GM23338 (cell line): ENCODE data around the gene GPR83. TPM values are rescaled to one million over a fixed set of nuclear protein-coding genes. Genes with fewer than 3 reads are reported as not detected.

Experiments used
- ATAC-seq: fragments of 200-7000 bp; cut with Tn5 transposase; 3 replicates; pipeline ENCODE4 v1.9.1; 2020
- DNase-seq: peaks from one replicate; pipeline ENCODE4 v3.0.0-alpha.2; 2015; ENCODE audit warnings: low spot score
- H2AFZ ChIP-seq: fragments of 200-600 bp; sonication (generic); 2 replicates; pipeline ENCODE4 v1.8.0; 2016; ENCODE audit warnings: antibody characterized with exemption, mild to moderate bottlenecking, moderate library complexity
- H3F3A ChIP-seq: fragments of 200-600 bp; sonication (generic); replicated peaks from 2 replicates; pipeline ENCODE4 v1.8.0; 2017; ENCODE audit warnings: antibody characterized with exemption, mixed run types, low read depth
- H3K27ac ChIP-seq: fragments of 200-600 bp; sonication (generic); 2 replicates; pipeline ENCODE4 v1.6.1; 2016; ENCODE audit warnings: low read depth
- H3K27me3 ChIP-seq: fragments of 200-600 bp; sonication (generic); 2 replicates; pipeline ENCODE4 v1.8.0; 2016; ENCODE audit warnings: mild to moderate bottlenecking, mixed run types, moderate library complexity; ENCODE audit not compliant: insufficient read depth
- H3K36me3 ChIP-seq: fragments of 200-600 bp; sonication (generic); 2 replicates; pipeline ENCODE4 v1.8.0; 2016; ENCODE audit warnings: mild to moderate bottlenecking; ENCODE audit not compliant: insufficient read depth
- H3K4me1 ChIP-seq: fragments of 200-600 bp; sonication (generic); 2 replicates; pipeline ENCODE4 v1.8.0; 2016; ENCODE audit warnings: mild to moderate bottlenecking, moderate library complexity; ENCODE audit not compliant: insufficient read depth
- H3K4me2 ChIP-seq: fragments of 200-600 bp; sonication (generic); 2 replicates; pipeline ENCODE4 v1.7.1; 2017; ENCODE audit warnings: mixed run types
- H3K4me3 ChIP-seq: fragments of 200-600 bp; sonication (generic); 2 replicates; pipeline ENCODE4 v1.6.1; 2016; ENCODE audit warnings: mixed run types
- H3K79me2 ChIP-seq: fragments of 200-600 bp; sonication (generic); replicated peaks from 2 replicates; pipeline ENCODE4 v1.8.0; 2017; ENCODE audit warnings: mild to moderate bottlenecking; ENCODE audit not compliant: insufficient read depth
- H3K9me2 ChIP-seq: fragments of 200-600 bp; sonication (generic); 2 replicates; pipeline ENCODE4 v1.8.0; 2017; ENCODE audit not compliant: insufficient read depth
- H4K20me1 ChIP-seq: fragments of 200-600 bp; sonication (generic); replicated peaks from 2 replicates; pipeline ENCODE4 v1.8.0; 2017; ENCODE audit warnings: mild to moderate bottlenecking; ENCODE audit not compliant: insufficient read depth
- H3K27ac Mint-ChIP-seq: 2 replicates; pipeline ENCODE4 v1.8.0; 2020; ENCODE audit warnings: inconsistent platforms, mild to moderate bottlenecking, moderate library complexity, mixed read lengths
- H3K27me3 Mint-ChIP-seq: 3 replicates; pipeline ENCODE4 v1.8.0; 2022; ENCODE audit warnings: low read depth, mild to moderate bottlenecking, moderate library complexity, mixed read lengths, inconsistent platforms; ENCODE audit not compliant: insufficient read depth, poor library complexity
- H3K36me3 Mint-ChIP-seq: 3 replicates; pipeline ENCODE4 v1.8.0; 2021; ENCODE audit warnings: low read depth, mild to moderate bottlenecking, inconsistent platforms, moderate library complexity, mixed read lengths
- H3K4me1 Mint-ChIP-seq: 3 replicates; pipeline ENCODE4 v1.8.0; 2020; ENCODE audit warnings: mild to moderate bottlenecking, inconsistent platforms, mixed read lengths
- H3K4me3 Mint-ChIP-seq: 3 replicates; pipeline ENCODE4 v1.8.0; 2021; ENCODE audit warnings: moderate library complexity, mild to moderate bottlenecking, inconsistent platforms, mixed read lengths
- H3K9me3 Mint-ChIP-seq: 3 replicates; pipeline ENCODE4 v1.8.0; 2020; ENCODE audit warnings: moderate library complexity, mild to moderate bottlenecking, inconsistent platforms, mixed read lengths
- POLR2AphosphoS5 ChIP-seq: IDR thresholded peaks from 2 replicates; pipeline ENCODE4 v1.6.1; 2016; ENCODE audit warnings: antibody characterized with exemption, low read depth
- ZNF331 ChIP-seq: fragments of 250-450 bp; sonication (Bioruptor Pico); IDR thresholded peaks from 2 replicates; pipeline ENCODE4 v1.5.0; 2020; ENCODE audit warnings: low read depth, mild to moderate bottlenecking, moderate library complexity
- polyA plus RNA-seq: library from polyadenylated mRNA; unstranded; fragments of >200 nt; fragmentation: Nextera tagmentation; extraction: Ambion mirVana; gene quantifications from 2 replicates; pipeline ENCODE4 v1.2.1, GENCODE V29; 2016
- total RNA-seq: library from RNA; depleted of rRNA; stranded (reverse); fragments of >200 nt; shearing (Covaris generic); gene quantifications from 2 replicates; pipeline ENCODE4 v1.2.3, GENCODE V29; 2014
- TF ChIP-seq, protein P1 (sequence below): IDR thresholded peaks from one replicate; pipeline ENCODE4 v1.6.1; 2018; ENCODE audit warnings: antibody characterized with exemption; ENCODE audit not compliant: unreplicated experiment
- TF ChIP-seq, protein P2 (sequence below): fragments of 250-450 bp; sonication (Bioruptor Pico); IDR thresholded peaks from 2 replicates; pipeline ENCODE4 v1.5.0; 2020; ENCODE audit warnings: mild to moderate bottlenecking, moderate library complexity

GPR83 gene
- total and polyA plus RNA-seq, 2 experiments from 2014 or later: 0.17 to 0.18 TPM

DNA sequence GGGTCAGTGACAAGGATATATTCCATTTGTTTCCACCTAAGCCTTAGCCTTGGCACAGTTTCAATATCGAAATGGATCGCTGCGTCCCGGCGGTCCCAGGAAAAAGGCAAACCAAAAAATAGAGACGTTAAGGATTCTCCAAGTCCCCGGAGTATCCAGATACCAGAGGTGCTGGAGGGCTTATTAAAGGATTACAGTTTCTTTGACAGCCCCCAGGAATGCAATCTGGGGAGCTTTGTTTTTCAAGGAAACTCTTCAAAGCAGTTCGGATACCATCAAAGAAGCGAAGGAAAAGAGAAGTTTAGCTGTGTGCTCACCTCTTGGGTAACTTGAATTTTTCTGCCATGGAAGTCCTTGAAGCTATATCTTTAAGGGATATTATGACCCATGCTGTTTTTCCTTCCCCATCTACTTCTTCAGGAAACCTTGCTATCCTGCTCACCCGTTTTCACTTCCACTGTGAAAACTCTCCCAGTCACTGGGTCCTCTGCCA, 600 bp upstream of the GPR83 start:
- Histone ChIP-seq H3K36me3 (no peaks in the 10 kb centered on the region), H3K4me1 (peaks cover 12% of the 10 kb centered on the region), H3K9me2 (no peaks in the 10 kb centered on the region), H3K4me2 (peak overlapping the region; percentile 92), H3K79me2 (no peaks in the 10 kb centered on the region), H3F3A (no peaks in the 10 kb centered on the region), H2AFZ (peak overlapping the region; percentile 99; the same call in 1 of the 2 replicates), H3K27me3 (peaks cover 39% of the 10 kb centered on the region), H3K4me3 (peak overlapping the region; percentile 75), H3K27ac (no peak overlapping the region), H4K20me1 (no peaks in the 10 kb centered on the region)
- no peak overlapping the region for H3K27ac Mint-ChIP-seq
- peak; percentile 29 for DNase-seq
- peaks cover 38% of the 10 kb centered on the region for H3K27me3 Mint-ChIP-seq
- ATAC-seq: peak; percentile 9
- peaks cover 6% of the 10 kb centered on the region; the same call in 2 of the 3 replicates for H3K9me3 Mint-ChIP-seq
- H3K4me1 Mint-ChIP-seq: peaks cover 13% of the 10 kb centered on the region
- TF ChIP-seq, protein P1, sequence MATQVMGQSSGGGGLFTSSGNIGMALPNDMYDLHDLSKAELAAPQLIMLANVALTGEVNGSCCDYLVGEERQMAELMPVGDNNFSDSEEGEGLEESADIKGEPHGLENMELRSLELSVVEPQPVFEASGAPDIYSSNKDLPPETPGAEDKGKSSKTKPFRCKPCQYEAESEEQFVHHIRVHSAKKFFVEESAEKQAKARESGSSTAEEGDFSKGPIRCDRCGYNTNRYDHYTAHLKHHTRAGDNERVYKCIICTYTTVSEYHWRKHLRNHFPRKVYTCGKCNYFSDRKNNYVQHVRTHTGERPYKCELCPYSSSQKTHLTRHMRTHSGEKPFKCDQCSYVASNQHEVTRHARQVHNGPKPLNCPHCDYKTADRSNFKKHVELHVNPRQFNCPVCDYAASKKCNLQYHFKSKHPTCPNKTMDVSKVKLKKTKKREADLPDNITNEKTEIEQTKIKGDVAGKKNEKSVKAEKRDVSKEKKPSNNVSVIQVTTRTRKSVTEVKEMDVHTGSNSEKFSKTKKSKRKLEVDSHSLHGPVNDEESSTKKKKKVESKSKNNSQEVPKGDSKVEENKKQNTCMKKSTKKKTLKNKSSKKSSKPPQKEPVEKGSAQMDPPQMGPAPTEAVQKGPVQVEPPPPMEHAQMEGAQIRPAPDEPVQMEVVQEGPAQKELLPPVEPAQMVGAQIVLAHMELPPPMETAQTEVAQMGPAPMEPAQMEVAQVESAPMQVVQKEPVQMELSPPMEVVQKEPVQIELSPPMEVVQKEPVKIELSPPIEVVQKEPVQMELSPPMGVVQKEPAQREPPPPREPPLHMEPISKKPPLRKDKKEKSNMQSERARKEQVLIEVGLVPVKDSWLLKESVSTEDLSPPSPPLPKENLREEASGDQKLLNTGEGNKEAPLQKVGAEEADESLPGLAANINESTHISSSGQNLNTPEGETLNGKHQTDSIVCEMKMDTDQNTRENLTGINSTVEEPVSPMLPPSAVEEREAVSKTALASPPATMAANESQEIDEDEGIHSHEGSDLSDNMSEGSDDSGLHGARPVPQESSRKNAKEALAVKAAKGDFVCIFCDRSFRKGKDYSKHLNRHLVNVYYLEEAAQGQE: no peak
- TF ChIP-seq POLR2AphosphoS5: no peak
- TF ChIP-seq ZNF331 (CRISPR knock-in tag): no peak
- TF ChIP-seq, protein P2, sequence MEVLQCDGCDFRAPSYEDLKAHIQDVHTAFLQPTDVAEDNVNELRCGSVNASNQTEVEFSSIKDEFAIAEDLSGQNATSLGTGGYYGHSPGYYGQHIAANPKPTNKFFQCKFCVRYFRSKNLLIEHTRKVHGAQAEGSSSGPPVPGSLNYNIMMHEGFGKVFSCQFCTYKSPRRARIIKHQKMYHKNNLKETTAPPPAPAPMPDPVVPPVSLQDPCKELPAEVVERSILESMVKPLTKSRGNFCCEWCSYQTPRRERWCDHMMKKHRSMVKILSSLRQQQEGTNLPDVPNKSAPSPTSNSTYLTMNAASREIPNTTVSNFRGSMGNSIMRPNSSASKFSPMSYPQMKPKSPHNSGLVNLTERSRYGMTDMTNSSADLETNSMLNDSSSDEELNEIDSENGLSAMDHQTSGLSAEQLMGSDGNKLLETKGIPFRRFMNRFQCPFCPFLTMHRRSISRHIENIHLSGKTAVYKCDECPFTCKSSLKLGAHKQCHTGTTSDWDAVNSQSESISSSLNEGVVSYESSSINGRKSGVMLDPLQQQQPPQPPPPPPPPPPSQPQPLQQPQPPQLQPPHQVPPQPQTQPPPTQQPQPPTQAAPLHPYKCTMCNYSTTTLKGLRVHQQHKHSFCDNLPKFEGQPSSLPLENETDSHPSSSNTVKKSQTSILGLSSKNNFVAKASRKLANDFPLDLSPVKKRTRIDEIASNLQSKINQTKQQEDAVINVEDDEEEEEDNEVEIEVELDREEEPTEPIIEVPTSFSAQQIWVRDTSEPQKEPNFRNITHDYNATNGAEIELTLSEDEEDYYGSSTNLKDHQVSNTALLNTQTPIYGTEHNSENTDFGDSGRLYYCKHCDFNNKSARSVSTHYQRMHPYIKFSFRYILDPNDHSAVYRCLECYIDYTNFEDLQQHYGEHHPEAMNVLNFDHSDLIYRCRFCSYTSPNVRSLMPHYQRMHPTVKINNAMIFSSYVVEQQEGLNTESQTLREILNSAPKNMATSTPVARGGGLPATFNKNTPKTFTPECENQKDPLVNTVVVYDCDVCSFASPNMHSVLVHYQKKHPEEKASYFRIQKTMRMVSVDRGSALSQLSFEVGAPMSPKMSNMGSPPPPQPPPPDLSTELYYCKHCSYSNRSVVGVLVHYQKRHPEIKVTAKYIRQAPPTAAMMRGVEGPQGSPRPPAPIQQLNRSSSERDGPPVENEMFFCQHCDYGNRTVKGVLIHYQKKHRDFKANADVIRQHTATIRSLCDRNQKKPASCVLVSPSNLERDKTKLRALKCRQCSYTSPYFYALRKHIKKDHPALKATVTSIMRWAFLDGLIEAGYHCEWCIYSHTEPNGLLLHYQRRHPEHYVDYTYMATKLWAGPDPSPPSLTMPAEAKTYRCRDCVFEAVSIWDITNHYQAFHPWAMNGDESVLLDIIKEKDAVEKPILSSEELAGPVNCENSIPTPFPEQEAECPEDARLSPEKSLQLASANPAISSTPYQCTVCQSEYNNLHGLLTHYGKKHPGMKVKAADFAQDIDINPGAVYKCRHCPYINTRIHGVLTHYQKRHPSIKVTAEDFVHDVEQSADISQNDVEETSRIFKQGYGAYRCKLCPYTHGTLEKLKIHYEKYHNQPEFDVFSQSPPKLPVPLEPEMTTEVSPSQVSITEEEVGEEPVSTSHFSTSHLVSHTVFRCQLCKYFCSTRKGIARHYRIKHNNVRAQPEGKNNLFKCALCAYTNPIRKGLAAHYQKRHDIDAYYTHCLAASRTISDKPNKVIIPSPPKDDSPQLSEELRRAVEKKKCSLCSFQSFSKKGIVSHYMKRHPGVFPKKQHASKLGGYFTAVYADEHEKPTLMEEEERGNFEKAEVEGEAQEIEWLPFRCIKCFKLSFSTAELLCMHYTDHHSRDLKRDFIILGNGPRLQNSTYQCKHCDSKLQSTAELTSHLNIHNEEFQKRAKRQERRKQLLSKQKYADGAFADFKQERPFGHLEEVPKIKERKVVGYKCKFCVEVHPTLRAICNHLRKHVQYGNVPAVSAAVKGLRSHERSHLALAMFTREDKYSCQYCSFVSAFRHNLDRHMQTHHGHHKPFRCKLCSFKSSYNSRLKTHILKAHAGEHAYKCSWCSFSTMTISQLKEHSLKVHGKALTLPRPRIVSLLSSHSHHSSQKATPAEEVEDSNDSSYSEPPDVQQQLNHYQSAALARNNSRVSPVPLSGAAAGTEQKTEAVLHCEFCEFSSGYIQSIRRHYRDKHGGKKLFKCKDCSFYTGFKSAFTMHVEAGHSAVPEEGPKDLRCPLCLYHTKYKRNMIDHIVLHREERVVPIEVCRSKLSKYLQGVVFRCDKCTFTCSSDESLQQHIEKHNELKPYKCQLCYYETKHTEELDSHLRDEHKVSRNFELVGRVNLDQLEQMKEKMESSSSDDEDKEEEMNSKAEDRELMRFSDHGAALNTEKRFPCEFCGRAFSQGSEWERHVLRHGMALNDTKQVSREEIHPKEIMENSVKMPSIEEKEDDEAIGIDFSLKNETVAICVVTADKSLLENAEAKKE (CRISPR knock-in tag): no peak
- H3K36me3 Mint-ChIP-seq: no peaks in the 10 kb centered on the region; the same call in 2 of the 3 replicates
- peak overlapping the region; percentile 66 for H3K4me3 Mint-ChIP-seq
